ENCODE results near the gene ARL13B. TPM values are rescaled to one million over a fixed set of nuclear protein-coding genes. Genes with fewer than 3 reads are reported as not detected.

The ARL13B gene
- total RNA-seq, 1 donor from 2014 or later = 8.9 TPM

DNA sequence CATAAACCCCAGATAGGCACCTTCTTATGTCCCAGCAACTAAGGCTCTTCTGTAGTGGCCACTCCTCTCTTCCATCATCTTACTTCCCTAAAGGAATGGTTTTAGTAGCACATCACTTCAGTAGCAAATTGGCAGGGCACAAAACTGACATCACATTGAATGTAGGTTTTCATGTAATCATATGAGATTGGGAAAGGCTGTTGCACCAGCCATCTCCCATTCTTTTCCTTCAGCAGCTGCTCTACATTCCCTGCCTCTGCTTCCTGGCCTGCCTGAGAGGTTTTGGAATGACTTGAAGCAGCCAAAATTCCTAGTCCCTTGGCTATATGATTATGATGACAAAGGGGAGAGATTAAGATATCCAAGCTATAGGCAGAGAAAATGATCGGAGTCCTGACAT is 119.4 kb downstream of the ARL13B start:
- no peak for DNase-seq (ENCODE audit: low spot score)

DNA sequence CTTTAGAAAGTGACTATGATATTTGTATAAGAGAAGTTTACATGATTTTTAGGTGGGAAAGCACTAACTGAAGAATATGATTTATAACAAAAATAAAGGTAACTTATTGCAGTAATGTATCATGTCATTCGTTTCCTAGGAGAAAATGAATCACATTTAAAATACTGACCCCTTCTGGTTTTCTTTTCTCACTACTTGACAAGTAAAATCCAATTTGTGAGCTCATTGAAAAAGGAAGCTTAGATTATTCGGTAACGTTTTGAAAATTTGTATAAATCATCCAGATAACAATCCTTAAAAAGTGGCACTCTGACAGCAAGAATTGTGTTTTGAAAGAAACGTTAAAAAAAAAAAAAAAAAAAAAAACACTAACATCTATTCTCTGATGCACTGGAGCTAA is 121.9 kb downstream of the ARL13B start:
- DNase-seq (ENCODE audit: low spot score) = no peak

Other genes starting within 250 kb of the ARL13B start
- 31.2 TPM for gene PROS1, start 6.3 kb upstream of the ARL13B start, total RNA-seq
- not detected for gene STX19, start 48.4 kb downstream of the ARL13B start, total RNA-seq
- gene DHFR2, start 82.8 kb downstream of the ARL13B start, total RNA-seq = 7.5 TPM
- 22.7 TPM for gene NSUN3, start 82.9 kb downstream of the ARL13B start, total RNA-seq

All from ureter (tissue), 1 donor.